ENCODE data around the gene DTD1. TPM values are rescaled to one million over a fixed set of nuclear protein-coding genes. Genes with fewer than 3 reads are reported as not detected.

Gene DTD1, protein sequence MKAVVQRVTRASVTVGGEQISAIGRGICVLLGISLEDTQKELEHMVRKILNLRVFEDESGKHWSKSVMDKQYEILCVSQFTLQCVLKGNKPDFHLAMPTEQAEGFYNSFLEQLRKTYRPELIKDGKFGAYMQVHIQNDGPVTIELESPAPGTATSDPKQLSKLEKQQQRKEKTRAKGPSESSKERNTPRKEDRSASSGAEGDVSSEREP
- total RNA-seq = 92.6 and 150 TPM in 2 replicates

DNA sequence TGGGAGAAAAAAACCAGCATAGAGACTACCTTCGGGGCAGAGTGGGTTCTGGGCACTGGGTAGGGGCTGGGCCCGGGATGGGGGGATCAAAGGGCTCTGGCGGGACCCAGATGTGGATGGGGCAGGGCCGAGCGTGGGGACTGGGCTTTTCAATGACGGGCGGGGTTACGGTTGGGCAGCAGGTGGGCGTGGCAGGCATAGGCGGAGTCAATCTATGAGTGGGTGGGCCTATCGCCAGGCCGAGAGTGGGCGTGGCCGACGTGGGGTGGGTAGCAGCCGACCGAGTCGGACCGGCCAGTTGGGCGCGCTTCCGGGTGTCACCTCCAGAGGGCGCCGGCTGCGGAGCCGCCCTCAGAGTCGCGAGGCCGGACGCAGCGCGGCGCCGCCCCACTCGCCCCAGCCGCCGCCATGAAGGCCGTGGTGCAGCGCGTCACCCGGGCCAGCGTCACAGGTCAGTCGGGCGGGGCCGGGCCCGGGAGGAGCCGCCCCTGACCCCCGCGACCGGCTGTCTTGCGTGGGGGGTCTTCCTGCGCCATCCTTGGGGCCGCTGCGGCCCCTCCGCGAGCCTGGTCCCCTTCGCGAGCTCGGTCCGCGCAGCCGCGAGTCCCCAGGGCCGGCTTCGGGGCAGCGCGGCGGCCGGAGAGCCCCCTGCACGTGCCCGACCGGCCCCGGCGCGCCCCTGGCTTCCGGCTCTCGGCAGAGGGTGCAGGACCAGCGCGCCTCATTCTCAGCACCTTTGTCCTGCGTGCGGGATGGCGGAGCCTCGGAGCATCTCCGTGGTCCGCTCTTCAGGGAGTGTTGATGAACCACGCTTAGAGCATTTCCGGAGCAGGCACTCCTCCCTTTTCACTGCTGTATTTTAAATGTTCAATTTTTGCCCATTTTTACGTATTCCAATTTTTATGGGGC lies at the start of gene DTD1:
DTD1 (plus strand) TSS at position 390 of the 909 bp plus-strand sequence; CDS start at position 409, 19 bp downstream.
- DNase-seq (ENCODE audit: low read depth) = peak; percentile 57

DNA sequence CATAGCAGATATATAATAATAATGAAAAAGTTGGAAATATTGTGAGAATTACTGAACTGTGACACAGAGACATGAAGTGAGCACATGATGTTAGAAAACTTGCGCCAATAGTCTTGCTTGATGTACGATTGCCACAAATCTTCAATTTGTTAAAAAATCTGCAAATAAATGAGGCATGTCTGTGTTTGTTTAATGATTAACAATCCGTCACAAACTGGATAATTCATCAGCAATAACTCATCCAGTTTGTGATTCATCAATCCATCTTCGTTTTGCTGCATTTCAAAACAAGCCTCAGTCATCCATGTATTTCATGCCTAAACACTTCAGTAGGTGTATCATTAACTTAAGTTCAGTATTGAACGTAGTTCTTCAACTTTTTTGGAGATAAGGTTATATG lies 46.1 kb upstream of the DTD1 start:
- DNase-seq (ENCODE audit: low read depth) = peak; percentile 96

DNA sequence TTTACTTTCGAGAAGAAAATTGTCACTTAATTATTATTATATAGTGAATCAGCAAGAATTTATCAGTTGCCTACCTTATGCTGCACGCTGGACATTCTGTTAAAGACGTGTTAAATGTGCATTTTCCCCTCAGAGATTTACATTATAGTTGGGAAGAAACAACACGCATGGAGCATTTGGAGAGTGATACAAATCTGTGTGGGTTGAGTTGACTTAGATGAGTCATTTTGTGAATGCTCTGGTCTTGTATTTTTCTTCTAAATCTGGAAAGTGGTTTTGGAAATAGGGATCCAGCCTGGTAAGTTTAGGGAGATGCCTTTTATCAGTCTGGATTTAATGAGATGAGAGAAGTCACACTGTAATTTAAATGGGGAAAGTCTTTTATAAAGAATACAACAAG lies 44.6 kb upstream of the DTD1 start:
- no peak for DNase-seq (ENCODE audit: low read depth)

DNA sequence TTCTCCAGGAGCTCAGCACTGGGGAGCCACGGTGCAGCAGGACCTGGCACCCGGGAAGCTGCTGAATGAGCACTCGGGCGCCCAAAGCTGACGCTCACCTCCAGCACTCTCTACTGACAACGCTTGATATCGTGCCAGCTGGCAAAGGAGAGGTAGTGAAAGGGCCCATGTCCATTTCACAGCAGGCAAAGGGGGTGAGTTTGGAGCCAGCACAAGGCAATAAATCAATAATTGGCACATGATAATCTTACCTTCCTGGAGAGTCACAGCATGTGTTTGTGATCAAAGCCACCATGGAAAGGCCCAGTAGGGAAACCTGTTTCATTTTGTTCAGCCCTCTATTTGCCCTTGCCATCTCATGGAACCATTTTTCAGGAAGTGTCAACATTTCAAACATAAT lies 43.9 kb upstream of the DTD1 start:
- no peak for DNase-seq (ENCODE audit: low read depth)

DNA sequence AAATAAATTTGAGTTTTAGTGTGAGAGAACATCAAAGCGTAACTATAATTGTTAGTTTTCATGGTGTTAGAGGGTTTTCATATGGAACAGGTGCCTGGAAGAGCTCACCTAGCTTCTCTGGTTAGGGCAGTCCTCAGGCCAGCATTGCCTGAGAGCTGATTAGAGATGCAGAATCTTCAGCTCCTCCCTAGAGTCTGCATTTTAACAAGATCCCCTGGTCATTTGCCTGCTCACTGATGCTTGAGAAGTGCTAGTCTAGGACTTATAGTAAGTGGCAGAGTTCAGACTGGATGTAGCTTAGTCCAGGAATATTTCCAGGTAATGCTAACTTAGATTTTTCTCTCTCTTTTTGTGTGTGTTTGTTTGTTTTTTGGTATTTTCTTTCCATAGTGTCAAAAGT lies 42.3 kb upstream of the DTD1 start:
- DNase-seq (ENCODE audit: low read depth) = peak; percentile 31

DNA sequence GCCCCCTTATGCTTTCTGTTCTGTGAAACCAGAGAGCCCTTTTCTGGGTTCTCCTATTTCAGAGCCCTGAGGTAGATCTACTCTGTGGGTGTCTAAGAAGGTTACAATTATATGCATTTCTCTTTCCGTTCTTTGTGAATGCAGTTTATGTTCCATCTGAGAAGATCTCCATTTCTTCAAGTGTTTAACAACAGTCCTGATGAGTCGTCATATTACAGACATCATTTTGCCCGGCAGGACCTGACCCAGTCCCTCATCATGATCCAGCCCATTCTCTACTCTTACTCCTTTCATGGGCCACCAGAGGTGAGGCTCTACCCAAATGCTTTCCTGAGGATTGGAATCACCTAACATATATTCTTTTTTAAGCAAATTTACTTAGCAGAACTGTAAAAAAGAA lies 39.4 kb upstream of the DTD1 start:
- no peak for DNase-seq (ENCODE audit: low read depth)

DNA sequence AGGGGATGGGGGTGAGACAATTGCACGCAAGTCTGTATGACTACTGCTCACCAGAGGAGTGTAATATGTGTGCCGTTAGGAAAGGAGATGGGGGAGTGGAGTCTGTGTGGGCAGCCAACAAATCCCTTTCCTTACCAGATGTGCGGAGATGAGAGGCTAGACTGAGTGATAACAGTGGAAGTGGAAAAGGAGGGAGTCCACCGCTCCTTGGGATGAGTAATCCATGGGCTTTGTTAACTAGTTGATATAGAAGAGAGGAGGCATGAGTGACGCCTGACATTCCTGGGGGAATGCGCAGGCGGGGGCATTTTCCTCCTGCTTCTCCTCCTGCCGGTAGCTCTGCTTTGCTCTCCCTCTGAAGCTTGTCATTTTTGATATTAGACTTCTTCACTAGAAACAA lies 34.1 kb upstream of the DTD1 start:
- no peak for DNase-seq (ENCODE audit: low read depth)

DNA sequence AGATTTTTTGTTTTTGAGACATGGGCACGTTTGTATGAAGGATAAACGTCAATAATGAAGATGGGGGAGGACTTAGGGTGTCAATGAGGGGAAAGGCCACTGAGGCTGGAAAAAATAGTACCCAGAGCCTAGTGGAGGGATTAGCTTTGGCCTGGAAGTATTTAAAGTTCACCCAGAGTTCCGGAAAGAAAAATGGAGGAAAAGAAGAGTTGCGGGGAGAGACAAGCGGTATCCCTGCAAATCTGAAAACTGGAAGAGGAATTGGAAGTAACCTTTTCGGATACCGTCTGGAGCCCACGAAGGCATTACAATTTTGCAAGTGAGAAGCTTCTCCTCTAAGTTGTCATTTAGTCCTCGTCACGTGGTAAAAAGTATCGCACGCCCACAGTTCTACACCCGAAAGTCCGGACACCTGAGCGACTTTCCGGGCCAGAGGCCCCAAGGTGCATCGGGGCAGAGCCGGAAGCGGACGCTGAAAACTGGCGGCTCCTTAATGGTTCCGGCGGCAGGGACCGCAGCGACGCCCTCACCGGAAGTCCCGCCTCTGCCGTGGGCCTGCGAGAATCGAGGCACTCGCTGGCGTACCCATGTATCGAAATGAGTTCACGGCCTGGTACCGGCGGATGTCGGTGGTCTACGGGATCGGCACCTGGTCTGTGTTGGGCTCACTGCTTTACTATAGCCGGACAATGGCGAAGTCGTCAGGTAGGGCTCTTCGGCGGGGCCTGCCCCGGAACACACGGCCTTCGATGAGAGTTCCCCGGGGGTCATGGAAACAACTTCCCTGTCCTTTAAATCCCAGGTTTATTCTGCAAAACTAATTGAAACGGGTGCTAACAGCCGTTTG lies 20.7 kb upstream of the DTD1 start, which contains the start of gene SMIM26:
SMIM26 (plus strand) TSS at position 541 of the 847 bp plus-strand sequence; CDS start at position 588, 47 bp downstream.
- DNase-seq (ENCODE audit: low read depth) = peak; percentile 86

DNA sequence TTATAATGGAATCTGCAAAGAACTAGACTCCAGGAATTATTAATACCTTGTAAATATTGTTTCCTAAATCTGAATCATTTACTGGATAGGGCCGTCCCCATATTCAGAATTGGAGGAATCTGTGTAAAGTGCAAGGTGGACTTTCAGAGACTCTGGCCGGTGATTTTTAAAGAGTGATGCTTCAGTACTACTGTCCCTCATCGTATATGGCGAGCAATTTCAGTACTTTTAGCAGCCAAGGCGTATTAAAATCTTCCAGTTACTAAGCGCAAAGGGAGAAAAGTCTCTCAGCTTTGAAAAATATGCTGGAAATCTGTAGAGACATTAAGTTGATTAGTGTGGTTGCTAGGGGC lies 20.1 kb upstream of the DTD1 start:
- no peak for DNase-seq (ENCODE audit: low read depth)

DNA sequence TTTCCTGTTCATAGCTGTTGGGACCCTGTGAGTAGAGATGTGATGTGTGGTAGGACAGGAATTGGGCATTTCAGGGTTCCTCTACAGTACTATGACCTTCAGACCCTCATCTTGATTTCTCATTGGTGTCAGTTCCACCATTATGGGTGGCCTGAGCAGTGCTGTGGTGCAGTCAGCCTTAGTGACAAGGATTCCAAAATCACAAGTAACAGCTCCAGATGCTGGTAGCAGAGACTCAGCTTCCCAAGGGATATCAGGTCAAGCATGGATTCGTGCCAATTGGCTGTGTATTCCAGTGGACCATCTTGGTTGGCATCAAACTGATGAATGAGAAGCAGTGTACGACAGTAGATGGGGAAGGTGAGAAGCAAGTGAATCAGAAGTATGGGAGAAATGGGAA lies 16.8 kb upstream of the DTD1 start:
- DNase-seq (ENCODE audit: low read depth) = no peak

DNA sequence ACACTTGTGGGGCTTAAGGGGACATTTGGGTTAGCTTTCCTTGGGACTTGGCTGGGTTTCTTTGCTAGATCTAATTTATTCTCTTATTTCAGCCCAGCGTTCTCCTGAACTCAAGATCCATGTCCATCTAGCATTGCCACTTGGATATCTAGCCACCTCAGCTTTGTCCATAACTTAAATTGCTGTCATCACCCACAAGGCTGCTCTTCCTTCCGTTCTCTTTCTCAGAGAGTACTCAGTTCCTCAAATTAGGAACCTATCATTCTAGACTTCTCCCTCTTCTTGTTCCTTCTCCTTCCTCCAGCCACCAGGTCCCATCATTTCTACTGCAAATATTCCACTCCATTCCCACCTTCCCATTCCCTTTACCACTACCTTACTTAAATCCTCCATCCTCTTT lies 16.3 kb upstream of the DTD1 start:
- no peak for DNase-seq (ENCODE audit: low read depth)

DNA sequence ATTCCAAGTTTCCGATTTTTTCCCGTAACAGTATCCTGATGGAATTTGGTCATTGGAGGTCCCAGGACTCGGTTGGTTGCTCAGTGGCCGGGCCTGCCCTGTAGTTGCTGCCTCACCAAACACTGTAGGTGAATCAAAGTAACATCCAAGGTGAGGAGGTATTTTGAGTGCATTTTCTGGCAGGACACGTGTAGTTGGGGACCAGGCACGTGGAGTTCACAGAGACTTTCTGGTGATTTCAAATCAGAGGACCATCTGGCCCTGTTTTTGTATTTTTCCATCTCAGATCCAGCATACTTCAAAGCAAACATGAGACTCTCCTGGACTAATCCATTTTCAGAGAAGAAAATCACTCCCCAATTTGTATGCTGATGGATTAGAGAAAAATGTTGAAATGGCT lies 9.9 kb upstream of the DTD1 start:
- DNase-seq (ENCODE audit: low read depth) = no peak

DNA sequence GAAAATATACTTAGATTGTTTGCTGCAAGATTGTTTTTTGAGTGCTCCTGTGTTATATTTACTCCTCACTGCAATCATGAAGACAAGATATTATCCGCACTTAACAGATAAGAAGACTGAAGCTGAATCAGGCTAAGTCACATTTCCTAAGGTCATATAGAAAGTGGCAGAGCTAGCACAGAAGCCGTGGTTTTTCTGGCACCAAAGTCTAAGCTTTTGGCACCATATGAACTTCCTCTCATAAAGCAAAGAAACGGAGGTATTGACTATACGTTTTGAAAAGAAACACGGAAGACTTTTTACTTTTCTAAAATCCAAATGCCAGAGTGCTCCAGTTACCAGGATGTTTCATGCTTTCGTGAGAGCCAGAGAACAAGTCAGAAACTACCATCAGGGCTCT lies 9.3 kb upstream of the DTD1 start:
- DNase-seq (ENCODE audit: low read depth) = no peak

DNA sequence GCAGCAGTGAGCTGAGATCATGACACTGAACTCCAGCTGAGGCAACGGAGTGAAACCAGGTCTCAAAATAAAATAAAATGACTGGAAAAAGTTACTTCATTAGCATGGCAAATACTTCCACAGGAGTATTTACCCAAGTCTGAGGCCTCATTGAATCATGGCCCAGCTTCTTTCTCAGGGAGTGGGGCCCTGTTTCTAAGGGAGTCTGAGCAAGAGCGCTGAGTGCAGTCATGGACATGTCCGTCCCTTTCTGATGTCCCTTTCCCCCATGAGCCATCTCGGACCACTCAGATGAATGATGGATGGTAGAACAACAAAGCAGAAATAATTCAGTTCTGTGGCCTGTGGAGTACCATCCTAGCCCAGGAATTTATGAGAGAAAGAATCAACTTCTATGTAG lies 7.8 kb upstream of the DTD1 start:
- no peak for DNase-seq (ENCODE audit: low read depth)

DNA sequence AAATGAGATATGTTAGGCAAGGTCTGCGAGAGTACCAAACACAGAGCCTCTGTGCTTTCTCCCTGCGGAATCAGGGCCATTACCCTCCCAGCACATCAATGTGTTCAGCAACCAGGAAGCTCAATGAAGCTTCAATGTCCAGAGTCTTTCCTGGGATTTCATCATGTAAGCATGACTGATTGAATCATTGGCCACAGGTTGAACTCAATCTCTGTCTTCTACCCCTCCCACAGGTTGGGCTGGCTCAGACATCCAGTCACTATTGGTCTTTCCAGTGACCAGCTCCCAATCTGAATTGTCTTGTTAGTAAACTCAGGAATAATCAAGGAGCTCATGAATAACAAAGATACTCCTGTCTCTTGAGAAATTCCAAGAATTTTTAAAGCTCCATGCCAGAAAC lies 2.7 kb upstream of the DTD1 start:
- DNase-seq (ENCODE audit: low read depth) = peak; percentile 95

DNA sequence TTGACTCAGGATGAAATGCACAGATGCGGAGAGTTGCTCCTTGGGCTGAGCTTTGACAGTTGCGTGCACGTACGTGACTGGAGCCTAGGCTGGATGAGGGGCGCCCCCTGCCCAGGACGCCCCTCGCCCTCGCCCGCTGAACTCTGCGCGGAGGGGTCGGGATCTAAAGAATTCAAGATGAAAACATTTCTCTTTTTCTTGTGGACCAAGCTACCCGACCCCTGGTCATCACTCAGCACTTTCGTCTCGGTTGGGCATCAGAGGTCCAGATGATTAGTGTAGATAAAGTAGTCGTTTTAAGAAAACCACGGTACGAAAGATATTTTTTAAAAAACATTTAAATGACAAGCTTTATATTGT lies 700 bp downstream of the DTD1 start:
- DNase-seq (ENCODE audit: low read depth) = no peak

DNA sequence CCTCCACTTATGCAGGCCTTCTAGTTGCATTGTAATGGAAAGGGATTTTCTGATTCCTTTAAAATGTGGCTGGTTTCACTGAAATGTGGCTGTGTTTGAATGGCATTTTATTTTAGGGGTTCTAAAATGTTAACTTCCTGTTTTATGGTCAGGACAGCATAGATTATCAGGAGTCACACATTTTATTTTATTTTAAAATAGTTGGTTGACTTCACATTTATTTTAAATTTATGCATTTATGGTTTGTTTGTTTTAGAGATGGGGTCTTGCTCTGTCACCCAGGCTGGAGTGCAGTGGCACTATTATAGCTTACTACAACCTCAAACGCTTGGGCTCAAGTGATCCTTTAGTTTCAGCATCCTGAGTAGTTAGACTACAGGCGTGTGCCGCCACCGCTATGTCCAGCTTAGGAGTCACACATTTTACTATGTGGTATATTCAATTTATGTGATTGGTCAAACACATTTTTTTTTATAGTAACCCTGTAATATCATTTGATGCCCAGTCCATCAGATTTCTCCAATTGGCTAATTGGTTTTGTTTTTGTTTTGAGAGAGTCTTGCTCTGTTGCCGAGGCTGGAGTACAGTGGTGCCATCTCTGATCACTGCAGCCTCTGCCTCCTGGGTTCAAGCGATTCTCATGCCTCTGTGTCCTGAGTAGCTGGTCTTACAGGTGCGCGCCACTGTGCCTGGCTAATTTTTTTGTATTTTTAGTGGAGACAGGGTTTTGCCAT lies 2.3 kb downstream of the DTD1 start:
- no peak for DNase-seq (ENCODE audit: low read depth)

DNA sequence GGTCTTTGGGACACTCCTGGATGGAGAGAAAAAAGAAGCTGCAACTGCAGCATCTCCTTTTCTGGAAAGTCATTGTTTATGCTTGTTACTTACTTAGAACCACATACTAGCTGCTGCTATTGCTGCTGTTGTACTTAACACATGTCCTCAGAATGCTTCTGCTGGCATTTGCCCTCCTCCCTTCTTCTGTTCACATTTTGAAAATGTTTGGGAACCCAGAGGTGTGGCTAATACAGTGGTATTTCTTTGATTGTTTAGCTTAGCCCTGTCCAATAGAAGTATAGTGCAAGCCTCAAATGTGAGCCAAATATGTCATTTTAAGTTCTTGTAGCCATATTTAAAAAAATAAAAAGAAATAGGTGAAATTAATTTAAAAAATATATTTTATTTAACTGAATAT lies 8.4 kb downstream of the DTD1 start:
- no peak for DNase-seq (ENCODE audit: low read depth)

DNA sequence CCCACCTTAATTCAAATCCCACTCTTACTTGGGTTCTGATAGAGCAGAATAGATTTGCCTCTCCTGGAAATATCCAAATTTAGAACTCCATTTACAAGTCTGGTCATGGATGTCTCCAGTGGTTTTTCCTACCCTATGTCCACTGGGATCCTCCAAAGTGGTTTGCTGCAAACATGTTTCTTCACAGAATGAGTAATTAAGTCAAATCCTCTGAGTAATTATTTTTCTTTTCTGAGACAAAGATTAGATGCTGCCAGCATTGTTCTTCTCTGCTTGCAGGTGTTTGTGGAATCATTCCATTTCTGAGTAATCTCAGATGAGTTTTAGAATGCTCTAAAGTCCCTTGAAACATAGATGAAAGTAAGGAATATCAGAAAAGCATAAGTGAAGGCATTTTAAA lies 21.9 kb downstream of the DTD1 start:
- no peak for DNase-seq (ENCODE audit: low read depth)

DNA sequence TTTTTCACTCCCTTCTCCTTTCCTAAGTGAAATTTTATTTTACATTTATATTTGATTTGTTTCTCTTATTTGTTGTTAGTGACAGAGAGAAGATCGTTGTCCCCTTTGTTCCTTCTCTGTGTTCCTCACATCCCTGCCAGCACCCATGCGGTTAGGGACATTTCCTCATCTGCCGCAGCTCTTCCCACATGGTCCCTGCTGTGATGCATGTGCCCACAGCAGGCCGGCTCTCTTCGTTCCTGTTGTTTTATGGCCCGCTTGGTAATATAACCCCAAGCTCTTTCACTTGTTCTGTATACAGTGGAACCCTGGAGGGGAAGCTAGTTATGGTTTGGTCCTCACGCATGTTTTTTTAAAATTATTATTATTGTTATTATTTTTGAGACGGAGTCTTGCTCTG lies 23.6 kb downstream of the DTD1 start:
- no peak for DNase-seq (ENCODE audit: low read depth)

DNA sequence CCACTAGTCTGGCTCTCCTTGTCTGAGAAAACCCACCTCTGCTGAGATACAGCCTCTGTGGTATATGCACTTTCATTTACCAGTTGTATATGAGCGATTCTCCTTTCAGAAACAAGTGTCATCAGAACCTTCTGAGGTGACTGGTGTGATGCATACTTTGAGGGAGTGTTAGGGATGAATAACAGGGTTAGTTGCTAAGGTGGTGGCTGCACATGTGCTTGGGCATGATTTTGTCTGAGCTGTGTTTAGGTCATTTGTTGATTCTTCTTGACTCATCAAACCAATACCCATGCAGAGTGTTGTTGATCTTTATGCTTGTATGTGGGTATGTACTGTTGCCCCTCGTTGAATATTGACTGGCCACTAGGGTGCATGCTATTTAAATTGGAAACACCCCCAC lies 25.7 kb downstream of the DTD1 start:
- peak; percentile 43 for DNase-seq (ENCODE audit: low read depth)

DNA sequence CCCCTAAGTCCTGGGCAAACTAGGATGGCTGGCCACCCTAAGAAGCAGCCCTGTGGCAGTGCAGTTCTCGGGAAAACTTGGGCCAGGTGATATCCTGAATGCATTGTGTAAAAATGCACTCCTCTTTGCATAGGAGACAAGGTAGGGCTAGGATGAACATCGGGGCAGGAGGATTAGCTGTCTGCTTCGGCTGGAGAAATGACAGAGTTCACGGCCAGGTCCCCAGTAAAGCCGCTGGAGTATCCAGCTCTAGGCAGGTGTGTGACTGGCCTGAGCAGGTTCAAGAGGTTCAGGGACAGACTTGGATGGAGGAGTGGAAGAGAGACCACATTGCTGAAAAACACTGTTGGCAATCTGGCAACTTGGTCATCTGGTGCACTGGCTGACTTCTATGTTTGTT lies 26.4 kb downstream of the DTD1 start:
- no peak for DNase-seq (ENCODE audit: low read depth)

All from renal cortical epithelial cell (primary cell).